ENCODE data around the gene CALCA. TPM values are rescaled to one million over a fixed set of nuclear protein-coding genes. Genes with fewer than 3 reads are reported as not detected.

The CALCA gene
- total RNA-seq, 2 experiments from 2014 or later, result not detected

DNA sequence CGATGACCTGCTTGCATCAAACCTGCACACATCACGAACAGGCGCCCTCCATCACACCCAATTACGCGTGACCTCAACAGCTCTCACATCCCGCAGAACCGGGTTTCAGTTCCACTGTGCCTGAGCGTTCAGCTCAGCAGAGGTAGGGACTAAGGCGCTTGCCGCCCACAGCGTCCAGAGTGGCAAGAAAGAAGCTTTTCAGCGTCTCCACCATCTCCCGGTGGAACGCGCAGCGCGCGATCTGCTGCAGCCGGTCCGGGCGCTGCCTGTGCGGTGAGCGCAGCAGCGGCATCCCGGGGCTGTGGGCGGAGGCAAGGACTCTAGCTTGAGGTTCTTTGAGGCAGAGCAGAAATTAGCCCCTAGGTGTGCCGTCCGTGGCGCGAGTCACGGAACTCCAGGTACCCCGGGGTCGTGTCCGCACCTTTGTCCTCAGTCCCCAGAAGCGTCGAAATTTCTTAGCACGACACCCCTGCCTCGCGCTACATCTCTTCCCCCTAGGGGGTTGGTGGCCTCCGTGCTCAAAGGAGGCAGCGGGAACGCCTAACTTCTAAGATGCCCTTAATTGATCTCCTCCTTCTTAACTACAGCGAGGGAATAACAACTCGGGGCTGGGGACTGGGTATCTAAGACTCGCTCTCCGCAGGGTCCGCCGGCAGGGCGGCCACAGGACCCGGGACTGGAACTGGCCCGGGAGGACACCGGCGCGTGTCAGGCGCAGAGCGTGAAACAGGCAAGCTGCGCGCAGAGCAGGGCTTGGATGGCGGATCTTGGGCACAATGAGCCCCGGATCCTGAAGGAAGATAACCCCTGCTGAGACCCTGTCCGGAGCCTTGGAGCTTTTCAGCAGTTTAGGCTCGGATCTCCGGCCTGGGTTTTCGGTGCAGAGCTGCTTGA is 1.7 kb upstream of the CALCA start:
- CTCF ChIA-PET (ENCODE audit: unreplicated experiment), result interaction anchor here (0.6 to 0.9 kb wide), 2 partner anchors 10 to 66 kb away, joined by 3 to 4 read pairs; no protein-coding TSS in a partner anchor

DNA sequence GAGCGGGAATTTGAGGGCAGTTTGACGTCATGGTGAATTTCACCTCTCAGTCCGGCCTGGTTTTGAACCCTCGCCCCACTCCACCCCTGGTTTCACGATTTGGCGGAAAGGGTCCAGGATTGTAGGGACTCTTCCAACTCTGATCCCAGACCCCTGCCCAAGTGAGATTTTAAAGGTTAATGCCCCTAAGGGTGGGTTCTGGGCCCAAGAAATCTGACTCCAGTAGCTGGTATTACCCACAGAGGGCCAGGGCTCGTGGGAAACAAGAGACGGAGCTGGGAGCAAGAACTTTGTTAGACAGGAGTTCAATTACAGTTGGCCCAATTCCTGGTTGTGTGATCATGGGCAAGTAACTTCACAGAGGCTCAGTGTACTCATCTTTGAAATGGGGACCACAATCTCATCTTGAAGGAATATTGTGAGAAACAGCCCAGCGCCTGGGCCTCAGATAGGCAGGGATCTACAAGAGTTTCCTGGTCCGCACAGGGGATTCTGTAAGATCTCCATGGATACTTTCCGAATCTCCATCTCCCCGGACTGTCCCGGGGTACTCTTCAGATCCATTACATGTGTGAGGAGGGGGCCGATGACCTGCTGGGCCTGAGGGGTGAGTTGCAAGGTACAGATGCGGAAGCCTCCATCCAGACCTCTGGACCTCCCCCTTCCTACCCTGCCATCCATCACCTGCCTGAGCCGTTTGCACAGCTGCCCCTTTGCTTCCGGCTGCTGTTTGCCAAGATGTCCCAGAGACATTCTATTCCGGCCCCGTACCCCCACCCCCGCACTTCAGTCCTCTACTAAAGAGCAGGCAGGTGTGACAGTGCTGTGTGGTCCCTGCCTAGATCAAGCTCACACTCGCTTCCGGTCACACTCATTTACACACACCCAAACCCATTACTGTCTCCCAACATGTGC is 687 bp upstream of the CALCA start:
- no peaks in the 10 kb centered on the region for H3K9me2 ChIP-seq (ENCODE audit: insufficient read depth, low read length)
- H3K4me2 ChIP-seq (ENCODE audit: low read length), result no peak overlapping the region
- DNase-seq (ENCODE audit: low spot score), result peak; percentile 6
- TF ChIP-seq, protein P1, sequence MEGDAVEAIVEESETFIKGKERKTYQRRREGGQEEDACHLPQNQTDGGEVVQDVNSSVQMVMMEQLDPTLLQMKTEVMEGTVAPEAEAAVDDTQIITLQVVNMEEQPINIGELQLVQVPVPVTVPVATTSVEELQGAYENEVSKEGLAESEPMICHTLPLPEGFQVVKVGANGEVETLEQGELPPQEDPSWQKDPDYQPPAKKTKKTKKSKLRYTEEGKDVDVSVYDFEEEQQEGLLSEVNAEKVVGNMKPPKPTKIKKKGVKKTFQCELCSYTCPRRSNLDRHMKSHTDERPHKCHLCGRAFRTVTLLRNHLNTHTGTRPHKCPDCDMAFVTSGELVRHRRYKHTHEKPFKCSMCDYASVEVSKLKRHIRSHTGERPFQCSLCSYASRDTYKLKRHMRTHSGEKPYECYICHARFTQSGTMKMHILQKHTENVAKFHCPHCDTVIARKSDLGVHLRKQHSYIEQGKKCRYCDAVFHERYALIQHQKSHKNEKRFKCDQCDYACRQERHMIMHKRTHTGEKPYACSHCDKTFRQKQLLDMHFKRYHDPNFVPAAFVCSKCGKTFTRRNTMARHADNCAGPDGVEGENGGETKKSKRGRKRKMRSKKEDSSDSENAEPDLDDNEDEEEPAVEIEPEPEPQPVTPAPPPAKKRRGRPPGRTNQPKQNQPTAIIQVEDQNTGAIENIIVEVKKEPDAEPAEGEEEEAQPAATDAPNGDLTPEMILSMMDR (conservative IDR thresholded peaks at IDR 0.05; ENCODE audit: low read length), result no peak
- TF ChIP-seq EZH2phosphoT487 (IDR thresholded peaks at IDR 0.05; ENCODE audit: borderline replicate concordance, low read depth, low read length), result no peak
- no peaks in the 10 kb centered on the region for H3K79me2 ChIP-seq (ENCODE audit: insufficient read depth, low read depth, low read length)
- ChIA-PET POLR2A (no interaction called here), CTCF (ENCODE audit: unreplicated experiment) (no interaction called here)
- no peaks in the 10 kb centered on the region for H4K20me1 ChIP-seq (ENCODE audit: insufficient read depth, low read length)
- no peak overlapping the region for H3K27ac ChIP-seq (ENCODE audit: low read depth, low read length, poor library complexity, severe bottlenecking)
- H3K36me3 ChIP-seq (ENCODE audit: insufficient read depth, low read length), result no peaks in the 10 kb centered on the region
- no peaks in the 10 kb centered on the region for H3K4me1 ChIP-seq (ENCODE audit: insufficient read depth, low read length, poor library complexity, severe bottlenecking)
- no peak overlapping the region for H3K4me3 ChIP-seq (ENCODE audit: low read depth, low read length, poor library complexity, severe bottlenecking)
- H3K9me3 ChIP-seq (ENCODE audit: low read length), result no peaks in the 10 kb centered on the region
- H2AFZ ChIP-seq (ENCODE audit: low read length), result no peak overlapping the region
- intact Hi-C loops (cut with micrococcal nuclease; ENCODE audit: unreplicated experiment), result no loop called here
- BruUV-seq (replicated peaks), result no TSS peak

More for the DNA sequence above, 1.7 kb upstream of the CALCA start:
- Histone ChIP-seq H2AFZ (ENCODE audit: low read length) (no peak overlapping the region), H3K9me3 (ENCODE audit: low read length) (no peaks in the 10 kb centered on the region), H3K4me2 (ENCODE audit: low read length) (no peak overlapping the region), H3K4me1 (ENCODE audit: insufficient read depth, low read length, poor library complexity, severe bottlenecking) (no peaks in the 10 kb centered on the region), H3K79me2 (ENCODE audit: insufficient read depth, low read depth, low read length) (no peaks in the 10 kb centered on the region), H3K27ac (ENCODE audit: low read depth, low read length, poor library complexity, severe bottlenecking) (no peak overlapping the region), H4K20me1 (ENCODE audit: insufficient read depth, low read length) (no peaks in the 10 kb centered on the region), H3K9me2 (ENCODE audit: insufficient read depth, low read length) (no peaks in the 10 kb centered on the region), H3K4me3 (ENCODE audit: low read depth, low read length, poor library complexity, severe bottlenecking) (no peak overlapping the region), H3K36me3 (ENCODE audit: insufficient read depth, low read length) (no peaks in the 10 kb centered on the region)
- no TSS peak for BruUV-seq (replicated peaks)
- DNase-seq (ENCODE audit: low spot score), result no peak
- POLR2A ChIA-PET, result no interaction called here
- TF ChIP-seq, protein P1 (conservative IDR thresholded peaks at IDR 0.05; ENCODE audit: low read length), result no peak
- no peak for TF ChIP-seq EZH2phosphoT487 (IDR thresholded peaks at IDR 0.05; ENCODE audit: borderline replicate concordance, low read depth, low read length)
- intact Hi-C loops (cut with micrococcal nuclease; ENCODE audit: unreplicated experiment), result no loop called here
